NT2/D1 (cell line): Measurements from ENCODE around the gene PIK3C3.

Experiments used
- SUZ12 ChIP-seq: IDR thresholded peaks from 2 replicates; pipeline ENCODE4 v1.6.1; 2011; ENCODE audit not compliant: insufficient read length, insufficient read depth; ENCODE audit errors: extremely low read depth
- YY1 ChIP-seq: IDR thresholded peaks from 2 replicates; pipeline ENCODE4 v1.6.1; 2011; ENCODE audit not compliant: insufficient read length, insufficient read depth
- ZNF274 ChIP-seq: IDR thresholded peaks from 2 replicates; pipeline ENCODE4 v1.6.1; 2011; ENCODE audit warnings: mild to moderate bottlenecking, low read depth, low read length

GRCh38 chr18:41917181-41917580 lies 37.9 kb upstream of the PIK3C3 start:
- TF ChIP-seq YY1 = no peak
- no peak for TF ChIP-seq ZNF274
- TF ChIP-seq SUZ12 = no peak
